SIG-M5 treated with dmso at 0.1 percent for 504 hours (cell line): ENCODE data around the gene APC.

Experiments
- DNase-seq: peaks from one replicate; lab custom pipeline; 2025; ENCODE audit not compliant: unreplicated experiment; lab: John Stamatoyannopoulos, UW

The APC gene

DNA sequence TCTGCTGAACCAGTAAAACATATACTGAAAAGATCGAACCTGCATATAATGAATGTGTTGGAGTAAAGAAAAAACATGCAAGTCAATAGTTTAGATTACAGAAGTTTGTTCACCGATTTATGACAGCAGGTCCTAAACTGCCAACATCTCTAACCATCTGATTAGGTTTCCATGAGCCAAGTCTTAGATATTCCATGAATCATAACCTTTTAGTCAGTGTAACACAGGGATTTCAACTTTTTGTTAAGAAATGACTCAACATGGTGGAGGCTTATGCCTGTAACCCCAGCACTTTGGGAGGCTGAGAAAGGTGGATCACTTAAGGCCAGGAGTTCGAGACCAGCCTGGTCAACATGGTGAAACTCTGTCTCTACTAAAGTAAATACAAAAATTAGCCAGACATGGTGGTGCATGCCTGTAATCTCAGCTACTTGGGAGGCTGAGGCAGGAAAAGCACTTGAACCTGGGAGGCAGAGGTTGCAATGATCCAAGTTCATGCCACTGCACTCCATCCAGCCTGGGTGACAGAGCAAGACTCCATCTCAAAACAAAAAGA lies 38.7 kb downstream of the APC start:
- DNase-seq: no peak

DNA sequence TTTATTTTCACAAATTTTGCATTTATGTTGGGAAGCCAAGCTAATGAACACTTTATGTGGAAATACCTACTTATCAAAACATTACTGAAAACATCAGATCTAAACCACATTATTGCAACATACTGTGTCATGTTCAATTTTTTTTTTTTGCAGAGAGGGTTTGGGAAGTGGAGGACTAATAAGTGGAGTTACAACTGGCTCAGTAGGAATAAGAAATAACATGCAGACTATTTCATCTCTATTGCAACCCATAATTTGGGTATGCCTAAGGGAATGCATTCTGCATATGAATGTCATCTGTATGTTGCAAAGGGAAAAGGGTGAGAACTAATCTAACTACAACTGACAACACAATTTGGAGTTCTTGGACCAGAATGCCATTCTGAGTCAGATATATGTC lies 41.8 kb downstream of the APC start:
- DNase-seq: no peak

DNA sequence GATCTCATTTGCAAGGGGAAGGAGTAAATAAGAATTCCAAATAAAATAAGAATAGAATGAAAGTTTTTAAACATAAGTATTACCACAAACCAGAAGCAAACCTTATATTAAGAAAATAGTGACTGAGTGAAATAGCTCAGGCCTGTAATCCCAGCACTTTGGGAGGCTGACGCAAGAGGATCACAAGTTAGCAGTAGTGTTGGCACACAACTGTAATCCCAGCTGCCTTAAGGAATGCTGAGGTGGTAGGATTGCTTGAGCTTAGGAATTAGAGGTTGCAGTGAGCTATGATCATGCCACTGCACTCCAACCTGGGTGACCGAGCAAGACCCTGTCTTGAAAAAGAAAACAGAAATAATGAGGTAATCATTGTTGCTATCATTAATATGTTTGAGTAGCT lies 47.0 kb downstream of the APC start:
- no peak for DNase-seq

DNA sequence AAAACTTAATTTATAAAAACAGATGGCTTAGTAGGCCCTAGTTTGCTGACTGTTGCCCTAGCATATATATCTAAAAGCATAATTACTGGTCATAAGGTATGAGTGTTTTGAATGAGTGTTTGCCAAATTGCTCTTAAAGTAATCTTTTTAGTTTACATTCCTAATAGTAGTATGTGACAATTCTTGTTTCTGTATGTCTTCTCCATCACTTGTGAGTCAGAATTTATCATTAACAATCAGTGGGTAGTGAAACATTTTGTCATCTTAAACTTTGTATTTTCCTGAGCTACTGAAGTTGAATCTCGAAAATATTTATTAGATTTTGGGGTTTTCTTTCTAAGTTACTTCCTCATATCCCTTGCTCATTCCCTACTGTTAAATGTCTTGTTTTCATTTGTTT lies 49.6 kb downstream of the APC start:
- DNase-seq: no peak

DNA sequence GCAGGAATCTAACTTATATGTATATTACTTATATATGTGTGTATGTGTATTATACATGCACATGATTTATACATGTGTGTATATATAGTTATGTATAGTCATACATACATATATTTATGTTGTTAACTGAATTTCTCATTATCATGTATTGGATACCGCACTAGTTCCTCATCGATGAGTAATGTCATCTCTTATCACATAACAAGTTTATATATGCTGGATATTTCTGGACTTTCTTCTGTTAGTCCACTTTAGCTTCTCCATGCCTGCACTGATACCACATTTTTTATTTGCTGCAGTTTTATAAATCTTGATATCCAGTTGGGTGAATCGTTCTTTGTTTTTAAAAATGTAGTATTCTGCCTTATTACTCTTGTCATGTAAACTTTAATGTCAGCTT lies 50.2 kb downstream of the APC start:
- no peak for DNase-seq

DNA sequence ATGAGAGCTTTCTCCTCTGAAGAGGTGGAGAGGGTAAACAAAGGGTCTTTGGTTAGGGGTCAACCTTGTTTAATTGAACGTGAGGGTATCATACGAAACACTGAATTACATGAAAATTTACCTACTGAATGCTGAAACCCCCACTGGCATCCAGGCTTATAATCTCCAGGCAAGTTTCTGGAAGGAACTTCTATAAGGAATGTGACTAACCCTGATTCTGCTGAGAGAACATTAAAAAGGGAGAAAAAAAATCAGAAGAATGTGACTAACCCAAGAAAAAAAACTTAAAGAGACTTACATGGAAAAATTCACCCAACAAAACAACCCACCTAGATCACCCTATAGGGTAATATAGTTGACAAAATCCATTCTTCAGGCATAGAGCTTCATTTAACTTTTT lies 55.5 kb downstream of the APC start:
- no peak for DNase-seq

DNA sequence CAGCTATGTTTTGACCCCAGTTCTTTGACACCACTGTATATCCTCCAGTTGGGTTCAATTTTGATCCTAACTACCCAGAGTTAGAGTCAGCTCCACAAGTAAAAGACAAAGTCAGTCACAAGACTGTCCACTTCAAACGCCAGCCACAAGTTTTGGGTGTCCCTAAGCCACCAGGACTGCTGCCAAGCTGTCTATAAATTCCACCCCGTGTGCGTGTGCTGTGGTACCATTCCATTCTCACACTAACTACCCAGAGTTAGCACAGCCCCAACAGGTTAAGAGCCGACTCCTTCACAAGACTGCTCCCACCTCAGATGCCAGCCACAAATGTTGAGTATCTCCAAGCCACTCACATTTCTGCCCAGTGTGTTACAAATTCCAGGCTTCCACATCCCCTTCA lies 56.7 kb downstream of the APC start:
- no peak for DNase-seq

DNA sequence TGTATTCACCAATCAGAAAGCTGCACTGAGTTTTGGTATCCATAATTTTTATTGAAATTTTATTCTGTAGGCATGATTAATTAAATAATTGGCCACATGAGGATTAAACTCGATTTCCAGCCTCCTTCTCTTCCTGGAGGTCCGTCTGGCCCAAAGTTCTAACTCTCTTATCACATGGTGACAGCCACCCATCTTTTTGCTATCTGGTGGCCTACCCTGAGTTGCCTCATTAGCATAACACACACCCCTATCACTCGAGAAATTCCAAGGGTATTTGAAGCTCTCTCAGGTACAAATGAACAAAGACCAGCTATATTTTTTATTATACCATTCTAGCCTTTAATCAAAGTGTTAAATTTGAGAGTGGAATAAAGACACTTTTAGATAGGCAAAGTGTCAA lies 57.7 kb downstream of the APC start:
- no peak for DNase-seq

DNA sequence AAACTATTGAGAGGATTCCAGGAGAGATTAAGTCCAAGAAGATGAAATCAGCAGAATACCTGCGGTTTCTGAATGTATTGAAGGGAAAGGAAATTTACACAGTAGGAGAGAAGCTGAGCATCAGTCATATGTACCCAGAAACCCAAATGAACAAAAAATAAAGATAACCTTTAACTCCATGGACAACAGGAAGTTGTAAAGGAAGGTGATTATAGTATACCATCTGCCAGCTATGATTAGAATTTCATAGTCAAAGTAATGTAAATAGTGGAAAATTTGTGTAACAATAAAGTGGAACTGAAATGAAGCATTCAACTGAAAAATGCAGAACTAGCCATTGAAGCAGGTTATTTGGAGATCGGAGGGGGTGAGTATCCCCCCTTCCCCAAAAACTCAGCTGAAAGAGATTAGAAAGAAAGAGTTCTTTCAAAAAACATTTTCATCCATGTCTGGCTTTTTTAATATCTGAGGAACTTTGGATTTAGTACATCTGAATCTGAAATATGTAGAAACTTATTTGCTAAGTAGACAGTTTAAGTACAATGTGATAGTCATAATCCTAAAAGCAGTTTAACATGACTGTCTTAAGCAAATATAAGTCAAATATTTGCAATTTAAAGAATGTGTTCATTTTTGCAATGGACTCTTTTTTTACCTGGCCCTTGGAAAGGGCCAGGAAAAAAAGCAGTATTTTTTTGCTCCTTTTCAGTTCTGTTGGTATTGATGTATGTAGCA lies 58.4 kb downstream of the APC start:
- DNase-seq: peak; percentile 18

DNA sequence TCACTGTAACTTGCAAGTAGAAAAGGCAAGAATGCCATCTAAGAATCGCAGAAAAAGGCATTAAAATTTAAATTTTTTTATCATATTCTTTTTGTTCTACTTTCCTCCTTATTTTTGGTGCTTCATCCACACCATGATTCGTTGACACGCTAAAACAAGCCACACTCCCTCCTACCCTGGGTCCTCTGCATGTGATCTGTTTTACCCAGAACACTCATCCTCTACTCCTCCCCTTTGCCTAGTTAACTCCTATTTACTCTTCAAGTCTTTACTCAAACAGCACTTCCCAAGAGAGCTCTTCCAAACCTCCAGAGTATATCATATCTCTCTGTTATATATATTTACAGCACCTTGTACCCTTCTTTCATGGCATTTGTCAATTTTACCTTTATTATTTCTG lies 62.0 kb downstream of the APC start:
- DNase-seq: no peak

DNA sequence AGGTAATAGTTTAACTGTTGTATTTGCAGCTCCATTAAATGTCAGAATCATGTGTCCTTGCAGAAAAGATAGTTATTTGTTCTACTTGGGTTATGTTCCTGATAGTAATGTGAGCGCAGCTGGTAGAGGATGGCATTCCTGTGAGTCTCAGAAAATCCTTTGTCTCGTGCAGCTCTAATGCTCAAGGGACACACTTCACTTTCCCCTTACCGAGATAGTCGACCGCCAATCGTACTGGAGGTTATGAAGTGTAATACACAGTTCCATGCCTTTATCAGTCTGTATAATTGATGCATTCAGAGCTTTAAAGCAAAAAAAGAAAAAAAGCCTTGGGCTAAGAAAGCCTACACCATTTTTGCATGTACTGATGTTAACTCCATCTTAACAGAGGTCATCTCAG lies 63.2 kb downstream of the APC start:
- DNase-seq: no peak

DNA sequence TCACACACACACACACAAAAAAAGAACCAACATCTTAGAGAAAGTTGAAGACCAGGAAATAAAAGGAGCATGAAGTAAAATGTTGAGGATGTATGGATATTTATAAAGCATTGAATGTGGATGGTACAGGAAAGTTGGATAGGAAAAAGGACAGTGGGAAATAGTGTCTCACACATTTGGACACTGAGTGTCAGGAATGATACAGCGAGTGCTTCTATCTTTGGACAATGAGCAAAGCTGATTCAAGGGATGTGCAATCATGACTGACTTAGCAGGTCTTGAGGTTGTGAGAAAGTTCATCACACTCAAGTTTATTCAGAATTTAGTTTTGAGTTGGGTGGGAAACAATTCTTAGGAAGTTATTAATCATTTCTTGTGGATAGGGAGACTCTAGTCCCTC lies 73.3 kb downstream of the APC start:
- no peak for DNase-seq

DNA sequence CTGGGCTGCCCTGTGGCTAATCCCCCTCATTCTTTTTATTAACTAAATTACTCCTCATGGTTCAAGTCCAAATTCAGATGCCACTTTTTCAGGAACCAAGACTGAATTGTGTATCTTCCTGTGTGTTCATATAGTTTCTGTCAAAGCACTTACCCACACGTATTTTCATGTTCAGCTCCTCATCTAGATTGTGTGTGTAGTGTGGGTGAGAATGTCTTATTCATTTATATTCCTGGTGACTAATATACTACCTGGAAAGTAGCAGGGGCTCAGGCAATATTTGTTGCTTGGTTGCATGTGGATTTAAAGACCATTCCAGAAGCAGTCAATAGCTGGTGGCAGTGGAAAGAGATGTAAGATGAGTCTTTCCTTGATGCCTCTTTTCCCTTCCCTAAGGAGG lies 74.9 kb downstream of the APC start:
- DNase-seq: no peak

DNA sequence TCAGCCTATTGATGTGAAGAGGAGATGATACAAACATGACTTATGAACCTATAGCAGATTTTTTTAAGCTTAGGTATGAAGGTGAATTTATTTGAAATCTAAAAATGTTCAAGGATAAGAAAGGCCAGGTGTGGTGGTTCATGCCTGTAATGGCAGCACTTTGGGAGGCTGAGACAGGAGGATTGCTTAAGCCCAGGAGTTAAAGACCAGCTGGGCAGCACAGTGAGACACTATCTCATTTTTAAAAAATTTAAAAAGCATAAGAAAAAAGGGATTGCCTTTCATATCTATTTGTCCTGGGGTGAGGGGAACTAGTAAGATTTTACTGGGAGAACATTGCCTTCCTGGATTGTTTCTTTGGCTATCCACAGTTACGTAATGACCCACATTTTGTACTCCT lies 82.6 kb downstream of the APC start:
- no peak for DNase-seq

DNA sequence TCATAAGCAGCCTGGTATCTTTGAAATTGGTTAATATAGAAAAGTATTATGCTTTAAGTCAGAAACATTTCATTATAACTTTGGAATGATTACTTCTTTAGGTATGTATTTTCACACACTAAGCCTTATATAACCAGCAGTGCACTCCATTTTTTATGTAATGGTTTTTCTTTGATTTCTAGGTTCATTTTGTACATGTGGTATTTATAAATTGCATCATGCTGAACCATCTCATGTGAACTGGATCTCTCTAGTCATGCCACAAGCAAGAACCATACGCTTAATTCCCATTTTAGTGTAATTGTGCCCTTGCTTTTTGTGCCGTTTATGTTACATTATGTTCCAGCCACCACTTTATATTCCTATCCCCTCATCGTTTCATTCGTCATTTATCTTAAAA lies 84.8 kb downstream of the APC start:
- DNase-seq: no peak

DNA sequence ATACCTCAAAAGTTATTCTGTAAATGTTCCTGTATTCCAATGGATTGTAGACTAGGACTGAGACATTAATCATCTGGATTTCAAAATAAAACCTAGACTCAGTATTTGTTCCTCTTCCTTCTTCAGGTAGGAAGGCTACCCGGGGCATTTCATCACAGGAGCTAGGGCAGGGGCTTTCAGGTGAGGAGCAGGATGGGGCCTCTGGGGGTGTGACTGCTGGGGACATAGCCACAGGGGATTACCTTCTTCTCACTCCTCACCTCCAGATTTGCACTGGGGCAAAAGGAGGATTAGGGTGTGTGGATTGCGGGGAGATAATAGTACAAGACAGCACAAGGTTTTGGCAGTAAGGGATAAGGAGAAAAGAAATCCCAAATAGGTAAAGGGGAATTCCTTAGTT lies 85.5 kb downstream of the APC start:
- no peak for DNase-seq

DNA sequence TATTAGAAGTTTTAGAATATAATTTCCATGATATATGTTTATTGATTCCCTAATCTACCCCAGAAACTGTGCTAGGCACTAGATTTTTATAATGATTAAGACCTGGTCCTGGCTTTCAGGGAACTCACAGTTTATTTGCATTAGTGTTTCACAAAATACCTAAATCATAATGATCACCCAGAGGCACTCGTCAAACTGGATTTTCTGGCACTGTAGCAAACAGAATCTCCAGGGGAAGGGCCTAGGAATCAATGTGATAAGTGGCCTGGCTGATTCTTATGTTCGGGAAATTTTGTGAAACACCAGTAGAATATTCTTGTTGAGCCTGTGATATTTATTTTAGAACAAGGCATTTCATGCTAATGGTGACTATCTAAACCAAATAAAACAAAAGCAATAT lies 86.0 kb downstream of the APC start:
- no peak for DNase-seq

DNA sequence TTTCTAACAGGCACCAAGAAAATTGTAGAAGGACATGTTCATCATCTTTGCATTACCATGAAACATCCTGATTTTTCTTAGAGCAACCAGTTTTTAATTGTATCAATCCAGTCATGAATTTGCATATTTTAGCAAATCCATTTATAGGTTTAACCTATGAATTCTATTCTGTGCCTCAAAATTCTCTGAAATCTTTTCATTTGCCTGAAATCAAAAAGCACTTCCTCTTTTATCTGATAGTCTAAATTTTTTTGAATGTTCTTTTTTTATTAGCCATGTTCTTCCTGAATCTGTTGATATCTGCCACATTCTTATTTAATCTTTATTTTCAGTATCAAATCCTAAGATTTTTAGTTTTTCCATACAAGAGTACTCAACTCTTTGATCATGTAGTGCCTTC lies 86.5 kb downstream of the APC start:
- no peak for DNase-seq

DNA sequence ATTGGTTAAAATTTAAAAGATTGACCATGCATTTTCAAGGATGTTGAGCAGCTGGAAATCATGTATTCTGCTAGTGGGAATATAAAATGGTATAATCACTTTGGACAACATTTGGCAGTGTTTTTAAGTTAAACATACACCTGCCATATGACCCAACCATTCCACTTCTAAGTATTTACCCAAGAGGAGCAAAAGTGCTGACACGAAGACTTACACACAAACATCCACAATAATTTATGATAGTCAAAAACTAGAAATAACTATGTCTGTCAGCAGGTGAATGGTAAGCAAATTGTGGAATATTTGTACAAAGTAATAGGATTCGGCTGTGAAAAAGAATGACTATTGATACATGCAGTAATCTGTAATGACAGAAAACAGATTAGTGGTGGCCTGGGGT lies 92.7 kb downstream of the APC start:
- no peak for DNase-seq

DNA sequence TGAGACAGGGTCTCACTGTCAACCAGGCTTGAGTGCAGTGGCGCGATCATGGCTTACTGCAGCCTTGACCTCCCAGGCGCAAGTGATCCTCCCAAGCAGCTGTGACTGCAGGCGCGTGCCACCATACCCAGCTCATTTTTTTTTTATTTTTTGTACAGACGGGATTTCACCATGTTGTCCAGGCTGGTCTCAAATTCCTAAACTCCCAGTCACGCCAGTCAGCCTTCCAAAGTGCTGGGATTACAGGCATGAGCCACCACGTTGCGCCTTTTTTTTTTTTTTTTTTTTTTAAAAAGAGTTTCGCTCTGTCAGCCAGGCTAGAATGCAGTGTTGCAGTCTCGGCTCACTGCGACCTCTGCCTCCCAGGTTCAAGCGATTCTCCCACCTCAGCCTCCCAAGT lies 96.3 kb downstream of the APC start:
- DNase-seq: no peak

DNA sequence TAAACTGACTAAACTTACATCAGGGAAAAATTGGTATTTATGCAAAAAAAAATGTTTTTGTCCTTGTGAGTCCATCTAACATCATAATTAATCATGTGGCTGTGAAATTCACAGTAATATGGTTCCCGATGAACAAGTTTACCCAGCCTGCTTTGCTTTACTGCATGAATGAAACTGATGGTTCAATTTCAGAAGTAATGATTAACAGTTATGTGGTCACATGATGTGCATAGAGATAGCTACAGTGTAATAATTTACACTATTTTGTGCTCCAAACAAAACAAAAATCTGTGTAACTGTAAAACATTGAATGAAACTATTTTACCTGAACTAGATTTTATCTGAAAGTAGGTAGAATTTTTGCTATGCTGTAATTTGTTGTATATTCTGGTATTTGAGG lies 106.8 kb downstream of the APC start:
- no peak for DNase-seq

DNA sequence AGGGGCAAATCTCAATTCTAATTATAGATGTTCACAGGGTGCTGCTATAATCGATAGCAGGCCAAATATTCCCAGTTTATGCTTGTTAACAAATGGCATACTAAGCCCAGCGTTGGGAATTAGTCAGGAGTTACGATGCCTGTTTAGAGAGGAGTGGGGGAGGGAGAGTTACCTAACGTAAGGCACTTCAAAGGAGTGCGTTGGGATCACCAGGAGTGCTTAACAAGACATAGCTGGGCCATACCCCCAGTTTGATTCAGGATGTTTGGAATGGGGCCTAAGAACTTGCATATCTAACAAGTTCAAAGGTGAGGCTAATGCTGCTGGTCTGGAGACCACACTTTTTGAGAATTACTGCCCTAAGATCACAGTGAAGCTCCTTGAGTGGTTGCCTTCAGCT lies 108.9 kb downstream of the APC start:
- DNase-seq: no peak

DNA sequence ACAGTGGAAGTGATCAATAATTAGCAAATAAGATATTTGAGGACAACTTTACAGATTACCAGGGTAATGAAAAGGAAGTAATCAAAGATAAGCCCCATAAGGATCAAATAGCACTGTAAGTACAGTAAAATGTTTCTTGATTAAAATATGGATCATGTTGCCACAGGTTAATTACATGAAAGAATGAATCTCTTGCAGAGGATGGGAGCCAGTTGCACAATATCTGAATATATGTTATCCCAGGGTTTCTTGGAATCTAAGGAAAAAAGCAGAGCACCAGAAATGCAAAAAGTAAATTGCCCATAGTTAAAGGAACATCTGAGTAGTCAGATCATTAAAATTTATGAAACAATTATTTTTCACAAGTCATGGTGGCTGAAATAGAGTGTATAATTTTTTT lies 109.6 kb downstream of the APC start:
- DNase-seq: no peak
